Loucy (cell line): ENCODE results near the gene UCHL5.

ENCODE experiments used
- CTCF ChIP-seq: fragments of 200-600 bp; sonication (generic); conservative IDR thresholded peaks from 2 replicates; pipeline ENCODE4 v1.5.1; 2014; ENCODE audit warnings: mild to moderate bottlenecking, antibody characterized with exemption, low read length
- EZH2phosphoT487 ChIP-seq: fragments of 200-600 bp; IDR thresholded peaks from 2 replicates; pipeline ENCODE4 v1.6.1; 2018; ENCODE audit warnings: antibody characterized with exemption, mild to moderate bottlenecking, moderate library complexity, borderline replicate concordance

GRCh38 chr1:193042766-193043691 lies 16.1 kb downstream of the UCHL5 start:
- TF ChIP-seq CTCF (no peak), EZH2phosphoT487 (no peak)
